HEK293 (cell line): ENCODE data around the gene FAIM.

Experiments used
- CTCF ChIA-PET: fragments of 350-600 bp; formaldehyde crosslinking; extraction: SDS; loops from one replicate; lab custom pipeline; 2021; ENCODE audit warnings: antibody characterized with exemption; lab: Yijun Ruan, JAX
- POLR2A ChIA-PET: fragments of 300-600 bp; formaldehyde crosslinking; extraction: SDS; loops from one replicate; lab custom pipeline; 2020; ENCODE audit warnings: antibody characterized with exemption, inconsistent platforms; lab: Yijun Ruan, JAX
- H3K27ac ChIP-seq: fragments of 200-500 bp; sonication (Bioruptor generic); 2 replicates; pipeline ENCODE4 v1.5.1; 2014; ENCODE audit warnings: low read depth, low read length, control low read depth, inconsistent platforms; ENCODE audit errors: extremely low read depth
- H3K36me3 ChIP-seq, 2 experiments: fragments of 200-500 bp in 1 of 2; sonication (Bioruptor generic) in 1 of 2; 1 replicate in 1 of 2; 2 replicates in 1 of 2; pipeline ENCODE4 v1.5.1; 2014 to 2017; ENCODE audit warnings: inconsistent platforms in 2 of 2, low read length in 2 of 2; ENCODE audit not compliant: control insufficient read depth in 2 of 2, insufficient read depth in 1 of 2
- H3K4me1 ChIP-seq: fragments of 200-500 bp; sonication (Bioruptor generic); 2 replicates; pipeline ENCODE4 v1.5.1; 2014; ENCODE audit warnings: mild to moderate bottlenecking, low read length, inconsistent platforms; ENCODE audit not compliant: control insufficient read depth, insufficient read depth
- H3K4me3 ChIP-seq: 2 replicates; pipeline ENCODE4 v1.5.1; 2011; ENCODE audit warnings: low read depth, mild to moderate bottlenecking, control low read depth, low read length, moderate library complexity
- H3K9me3 ChIP-seq: fragments of 200-500 bp; sonication (Bioruptor generic); 2 replicates; pipeline ENCODE4 v1.5.1; 2014; ENCODE audit warnings: low read depth, low read length, inconsistent platforms; ENCODE audit not compliant: control insufficient read depth, insufficient read depth
- ATF2 ChIP-seq: fragments of 450-650 bp; formaldehyde crosslinking; IDR thresholded peaks from 2 replicates; pipeline ENCODE4 v1.5.1; 2016; ENCODE audit warnings: missing biosample characterization, missing genetic modification characterization, low read depth
- GLIS1 ChIP-seq: fragments of 450-650 bp; formaldehyde crosslinking; IDR thresholded peaks from 2 replicates; pipeline ENCODE4 v1.5.1; 2016; ENCODE audit warnings: missing biosample characterization, missing genetic modification characterization
- KLF1 ChIP-seq: fragments of 450-650 bp; formaldehyde crosslinking; IDR thresholded peaks from 2 replicates; pipeline ENCODE4 v1.5.1; 2016; ENCODE audit warnings: missing biosample characterization, missing genetic modification characterization
- KLF7 ChIP-seq: fragments of 450-650 bp; formaldehyde crosslinking; IDR thresholded peaks from 2 replicates; pipeline ENCODE4 v1.5.1; 2016; ENCODE audit warnings: missing biosample characterization, missing genetic modification characterization, borderline replicate concordance
- KLF8 ChIP-seq: fragments of 450-650 bp; formaldehyde crosslinking; IDR thresholded peaks from 2 replicates; pipeline ENCODE4 v1.5.1; 2016; ENCODE audit warnings: missing biosample characterization, missing genetic modification characterization
- SP3 ChIP-seq: fragments of 450-650 bp; formaldehyde crosslinking; IDR thresholded peaks from 2 replicates; pipeline ENCODE4 v1.5.1; 2016; ENCODE audit warnings: missing biosample characterization, missing genetic modification characterization
- ZBTB17 ChIP-seq: fragments of 450-650 bp; formaldehyde crosslinking; IDR thresholded peaks from 2 replicates; pipeline ENCODE4 v1.5.1; 2016; ENCODE audit warnings: missing biosample characterization, missing genetic modification characterization
- ZBTB8A ChIP-seq: fragments of 450-650 bp; formaldehyde crosslinking; IDR thresholded peaks from 2 replicates; pipeline ENCODE4 v1.5.1; 2016; ENCODE audit warnings: missing biosample characterization, missing genetic modification characterization
- ZFP37 ChIP-seq: fragments of 450-650 bp; formaldehyde crosslinking; IDR thresholded peaks from 2 replicates; pipeline ENCODE4 v1.5.1; 2016; ENCODE audit warnings: missing biosample characterization, missing genetic modification characterization
- ZFP69B ChIP-seq: fragments of 450-650 bp; formaldehyde crosslinking; IDR thresholded peaks from 2 replicates; pipeline ENCODE4 v1.5.1; 2016; ENCODE audit warnings: missing biosample characterization, missing genetic modification characterization
- ZNF146 ChIP-seq: fragments of 450-650 bp; formaldehyde crosslinking; IDR thresholded peaks from 2 replicates; pipeline ENCODE4 v1.5.1; 2016; ENCODE audit warnings: missing biosample characterization, missing genetic modification characterization
- ZNF175 ChIP-seq: fragments of 450-650 bp; formaldehyde crosslinking; IDR thresholded peaks from 2 replicates; pipeline ENCODE4 v1.5.1; 2016; ENCODE audit warnings: missing biosample characterization, missing genetic modification characterization
- ZNF24 ChIP-seq: fragments of 450-650 bp; formaldehyde crosslinking; IDR thresholded peaks from 2 replicates; pipeline ENCODE4 v1.5.1; 2016; ENCODE audit warnings: missing biosample characterization, missing genetic modification characterization
- ZNF266 ChIP-seq: fragments of 450-650 bp; formaldehyde crosslinking; IDR thresholded peaks from 2 replicates; pipeline ENCODE4 v1.5.1; 2016; ENCODE audit warnings: missing biosample characterization, missing genetic modification characterization, low read depth
- ZNF280C ChIP-seq: fragments of 450-650 bp; formaldehyde crosslinking; IDR thresholded peaks from 2 replicates; pipeline ENCODE4 v1.5.1; 2016; ENCODE audit warnings: missing biosample characterization, missing genetic modification characterization
- ZNF426 ChIP-seq: fragments of 450-650 bp; formaldehyde crosslinking; IDR thresholded peaks from 2 replicates; pipeline ENCODE4 v1.5.1; 2017; ENCODE audit warnings: missing biosample characterization, missing genetic modification characterization, mild to moderate bottlenecking, inconsistent platforms, moderate library complexity
- ZNF501 ChIP-seq: fragments of 450-650 bp; formaldehyde crosslinking; IDR thresholded peaks from 2 replicates; pipeline ENCODE4 v1.5.1; 2016; ENCODE audit warnings: missing biosample characterization, missing genetic modification characterization
- ZNF514 ChIP-seq: fragments of 450-650 bp; formaldehyde crosslinking; IDR thresholded peaks from 2 replicates; pipeline ENCODE4 v1.5.1; 2016; ENCODE audit warnings: missing biosample characterization, missing genetic modification characterization
- ZNF530 ChIP-seq: fragments of 450-650 bp; formaldehyde crosslinking; IDR thresholded peaks from 2 replicates; pipeline ENCODE4 v1.5.1; 2016; ENCODE audit warnings: low read depth, missing biosample characterization, missing genetic modification characterization
- ZNF629 ChIP-seq: fragments of 450-650 bp; formaldehyde crosslinking; IDR thresholded peaks from 2 replicates; pipeline ENCODE4 v1.5.1; 2017; ENCODE audit warnings: missing biosample characterization, missing genetic modification characterization
- ZNF639 ChIP-seq: fragments of 450-650 bp; formaldehyde crosslinking; IDR thresholded peaks from 2 replicates; pipeline ENCODE4 v1.5.1; 2016; ENCODE audit warnings: missing biosample characterization, missing genetic modification characterization
- ZNF677 ChIP-seq: fragments of 450-650 bp; IDR thresholded peaks from 2 replicates; pipeline ENCODE4 v1.5.0; 2018; ENCODE audit warnings: missing biosample characterization, mild to moderate bottlenecking, missing genetic modification characterization, moderate library complexity
- ZNF747 ChIP-seq: fragments of 450-650 bp; formaldehyde crosslinking; IDR thresholded peaks from 2 replicates; pipeline ENCODE4 v1.5.1; 2016; ENCODE audit warnings: missing biosample characterization, missing genetic modification characterization
- ZNF830 ChIP-seq: fragments of 450-650 bp; IDR thresholded peaks from 2 replicates; pipeline ENCODE4 v1.5.0; 2018; ENCODE audit warnings: missing biosample characterization, missing genetic modification characterization, low read depth, mild to moderate bottlenecking, moderate library complexity
- ZNF837 ChIP-seq: fragments of 450-650 bp; formaldehyde crosslinking; IDR thresholded peaks from 2 replicates; pipeline ENCODE4 v1.5.1; 2016; ENCODE audit warnings: missing biosample characterization, missing genetic modification characterization
- ZSCAN23 ChIP-seq: fragments of 450-650 bp; formaldehyde crosslinking; IDR thresholded peaks from 2 replicates; pipeline ENCODE4 v1.5.1; 2016; ENCODE audit warnings: missing biosample characterization, missing genetic modification characterization
- ZSCAN30 ChIP-seq: fragments of 450-650 bp; IDR thresholded peaks from 2 replicates; pipeline ENCODE4 v1.5.1; 2018; ENCODE audit warnings: missing biosample characterization, mild to moderate bottlenecking, missing genetic modification characterization, moderate library complexity
- ZXDB ChIP-seq: fragments of 450-650 bp; formaldehyde crosslinking; IDR thresholded peaks from 2 replicates; pipeline ENCODE4 v1.5.1; 2016; ENCODE audit warnings: missing biosample characterization, missing genetic modification characterization
- TF ChIP-seq, protein P1 (sequence below): fragments of 450-650 bp; IDR thresholded peaks from 2 replicates; pipeline ENCODE4 v1.5.1; 2018; ENCODE audit warnings: missing biosample characterization, missing genetic modification characterization

FAIM gene

DNA sequence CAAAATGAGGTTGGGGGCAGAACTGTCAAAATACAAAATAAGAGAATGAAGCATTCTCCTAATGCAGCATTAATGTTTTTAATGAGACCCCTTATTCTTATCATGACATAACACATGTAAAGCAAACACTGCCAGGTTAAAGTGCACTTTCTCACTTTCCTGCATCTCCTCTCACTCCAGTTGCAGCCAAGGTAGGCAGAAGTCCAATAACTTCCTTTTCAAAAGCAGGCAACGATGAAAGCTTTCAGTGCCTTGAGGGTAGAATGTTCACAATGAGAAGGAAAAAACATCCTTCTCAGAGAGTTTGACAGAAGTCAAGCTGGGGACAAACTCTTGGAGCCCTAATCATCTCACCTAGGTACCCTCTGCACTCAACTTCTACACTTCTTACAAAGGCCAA is 59.5 kb downstream of the FAIM start:
- no peaks in the 10 kb centered on the region for H3K9me3 ChIP-seq
- H3K27ac ChIP-seq: no peak overlapping the region
- peaks cover 0 to 16% of the 10 kb centered on the region in 2 experiments; a peak in 1 of 3 replicates for H3K36me3 ChIP-seq
- ChIA-PET POLR2A (no interaction called here), CTCF (no interaction called here)
- no peaks in the 10 kb centered on the region for H3K4me1 ChIP-seq
- H3K4me3 ChIP-seq: no peak overlapping the region
- TF ChIP-seq ZNF280C (tag by site-specific recombination) (no peak), ZSCAN23 (no peak), ZFP37 (tag by site-specific recombination) (no peak), GLIS1 (tag by site-specific recombination) (no peak), KLF7 (tag by site-specific recombination) (no peak), ZNF639 (tag by site-specific recombination) (no peak), ZNF514 (tag by site-specific recombination) (no peak), ZNF175 (tag by site-specific recombination) (no peak), ZFP69B (no peak), ZBTB17 (tag by site-specific recombination) (no peak), KLF8 (no peak), ZNF830 (tag by site-specific recombination) (no peak), ZNF629 (no peak), ZNF24 (tag by site-specific recombination) (no peak), ZNF837 (no peak), ZXDB (no peak), ZSCAN30 (tag by site-specific recombination) (no peak), ZNF426 (no peak), SP3 (tag by site-specific recombination) (no peak)
- TF ChIP-seq, protein P1, sequence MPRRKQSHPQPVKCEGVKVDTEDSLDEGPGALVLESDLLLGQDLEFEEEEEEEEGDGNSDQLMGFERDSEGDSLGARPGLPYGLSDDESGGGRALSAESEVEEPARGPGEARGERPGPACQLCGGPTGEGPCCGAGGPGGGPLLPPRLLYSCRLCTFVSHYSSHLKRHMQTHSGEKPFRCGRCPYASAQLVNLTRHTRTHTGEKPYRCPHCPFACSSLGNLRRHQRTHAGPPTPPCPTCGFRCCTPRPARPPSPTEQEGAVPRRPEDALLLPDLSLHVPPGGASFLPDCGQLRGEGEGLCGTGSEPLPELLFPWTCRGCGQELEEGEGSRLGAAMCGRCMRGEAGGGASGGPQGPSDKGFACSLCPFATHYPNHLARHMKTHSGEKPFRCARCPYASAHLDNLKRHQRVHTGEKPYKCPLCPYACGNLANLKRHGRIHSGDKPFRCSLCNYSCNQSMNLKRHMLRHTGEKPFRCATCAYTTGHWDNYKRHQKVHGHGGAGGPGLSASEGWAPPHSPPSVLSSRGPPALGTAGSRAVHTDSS (tag by site-specific recombination): no peak
- TF ChIP-seq, all 188 proteins: peak for 0

DNA sequence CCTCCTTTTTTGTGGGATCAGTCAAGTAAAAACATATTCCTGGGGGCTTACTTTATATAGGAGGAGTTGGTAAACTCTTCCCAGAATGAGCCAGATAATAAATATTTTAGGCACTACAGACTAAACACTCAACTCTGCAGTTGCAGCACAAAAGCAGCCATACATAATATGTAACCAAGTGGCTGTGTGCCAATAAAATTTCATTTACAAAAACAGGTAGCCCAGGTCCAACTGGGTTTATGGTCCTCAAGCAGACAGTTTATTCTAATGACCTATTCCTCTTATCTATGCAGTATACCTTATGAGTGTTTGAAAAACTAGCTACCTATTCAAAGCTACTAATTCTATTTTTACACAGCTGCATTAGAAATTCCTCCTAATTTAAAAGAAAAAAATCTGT is 61.8 kb downstream of the FAIM start:
- peaks cover 0 to 3% of the 10 kb centered on the region in 2 experiments; a peak in 1 of 3 replicates for H3K36me3 ChIP-seq
- no peak overlapping the region for H3K4me3 ChIP-seq
- H3K27ac ChIP-seq: no peak overlapping the region
- no peaks in the 10 kb centered on the region for H3K9me3 ChIP-seq
- TF ChIP-seq ZNF747 (tag by site-specific recombination) (no peak), ZNF530 (tag by site-specific recombination) (no peak), ZNF677 (tag by site-specific recombination) (no peak), ZNF830 (tag by site-specific recombination) (no peak), ATF2 (tag by site-specific recombination) (no peak), ZBTB8A (tag by site-specific recombination) (no peak), KLF1 (tag by site-specific recombination) (no peak), ZNF146 (tag by site-specific recombination) (no peak), ZNF501 (no peak), ZNF266 (tag by site-specific recombination) (no peak)
- TF ChIP-seq, all 188 proteins: peak for 0
- ChIA-PET POLR2A (no interaction called here), CTCF (interaction anchor here (1.0 kb wide), 1 partner anchor 9 kb away, joined by 4 read pairs; no protein-coding TSS in a partner anchor)
- H3K4me1 ChIP-seq: no peaks in the 10 kb centered on the region
